C4-2B (cell line): Measurements from ENCODE around the gene SEMA3B.

Experiments
- CTCF ChIP-seq: fragments of 450-650 bp; conservative IDR thresholded peaks from 2 replicates; pipeline ENCODE4 v1.5.1; 2017; ENCODE audit warnings: mild to moderate bottlenecking
- ZFX ChIP-seq: fragments of 450-650 bp; IDR thresholded peaks from 2 replicates; pipeline ENCODE4 v1.6.1; 2017

- TF ChIP-seq CTCF: no peak
- no peak for TF ChIP-seq ZFX
Measured at GRCh38 chr3:50260942-50261441, 8.0 kb upstream of the SEMA3B start.
